ENCODE measurements around the gene RFTN1.
A peak's percentile ranks its signal among the peaks of the same experiment; 100 is the strongest.

DNA sequence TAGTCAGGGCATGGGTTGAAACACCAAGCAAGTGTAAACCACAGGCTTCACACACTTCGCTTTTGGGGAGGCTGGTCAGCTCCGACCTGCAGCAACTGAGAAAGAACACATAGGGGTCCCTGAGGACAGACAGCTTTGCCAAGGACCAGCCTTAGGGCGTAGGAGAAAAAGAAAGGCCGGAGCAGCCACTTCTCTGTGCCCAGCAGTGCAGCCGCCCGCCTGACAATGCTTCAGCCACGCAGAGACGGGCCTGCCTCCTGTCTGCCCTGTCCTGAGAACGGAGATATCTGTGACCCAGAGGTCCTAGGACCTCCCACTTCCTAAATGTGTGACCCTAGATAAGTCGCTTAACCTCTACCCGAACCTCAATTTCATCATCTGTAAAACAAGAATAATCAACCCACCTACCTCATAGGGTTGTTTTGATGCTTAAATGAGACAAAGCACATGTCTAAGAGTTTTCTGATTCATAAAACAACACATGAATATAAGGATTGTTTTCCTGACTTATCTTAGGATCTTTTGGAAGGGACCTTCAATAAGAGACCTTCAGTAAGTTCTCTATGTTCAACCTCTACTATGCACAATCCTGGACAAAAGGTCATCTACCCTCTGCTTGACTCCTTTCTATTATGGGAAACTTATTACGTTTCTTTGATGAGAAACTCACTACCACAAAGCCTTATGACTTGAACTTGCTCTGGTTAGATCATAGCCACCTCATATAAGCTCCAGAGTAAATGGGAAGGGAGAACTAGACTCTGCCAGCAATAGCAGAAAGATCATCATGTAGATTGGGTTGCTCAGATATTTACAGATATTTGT lies 32.9 kb upstream of the RFTN1 start:
- TF ChIP-seq POLR2A (IDR thresholded peaks at IDR 0.05; ENCODE audit: low read depth, low read length) (no peak), POLR2AphosphoS5 (IDR thresholded peaks at IDR 0.05; ENCODE audit: low read depth, low read length) (no peak), TAF1 (IDR thresholded peaks at IDR 0.05; ENCODE audit: low read depth, low read length) (no peak), PAX5 (IDR thresholded peaks at IDR 0.05; ENCODE audit: insufficient read depth, low read length, severe bottlenecking) (no peak), POU2F2 (IDR thresholded peaks at IDR 0.05; ENCODE audit: low read depth, low read length) (no peak), SPI1 (IDR thresholded peaks at IDR 0.05; ENCODE audit: low read depth, low read length) (0 out of 2 replicates have a peak, but pooled peaks have one; percentile 9)
